Measurements from ENCODE around the gene SIRT2.

DNA sequence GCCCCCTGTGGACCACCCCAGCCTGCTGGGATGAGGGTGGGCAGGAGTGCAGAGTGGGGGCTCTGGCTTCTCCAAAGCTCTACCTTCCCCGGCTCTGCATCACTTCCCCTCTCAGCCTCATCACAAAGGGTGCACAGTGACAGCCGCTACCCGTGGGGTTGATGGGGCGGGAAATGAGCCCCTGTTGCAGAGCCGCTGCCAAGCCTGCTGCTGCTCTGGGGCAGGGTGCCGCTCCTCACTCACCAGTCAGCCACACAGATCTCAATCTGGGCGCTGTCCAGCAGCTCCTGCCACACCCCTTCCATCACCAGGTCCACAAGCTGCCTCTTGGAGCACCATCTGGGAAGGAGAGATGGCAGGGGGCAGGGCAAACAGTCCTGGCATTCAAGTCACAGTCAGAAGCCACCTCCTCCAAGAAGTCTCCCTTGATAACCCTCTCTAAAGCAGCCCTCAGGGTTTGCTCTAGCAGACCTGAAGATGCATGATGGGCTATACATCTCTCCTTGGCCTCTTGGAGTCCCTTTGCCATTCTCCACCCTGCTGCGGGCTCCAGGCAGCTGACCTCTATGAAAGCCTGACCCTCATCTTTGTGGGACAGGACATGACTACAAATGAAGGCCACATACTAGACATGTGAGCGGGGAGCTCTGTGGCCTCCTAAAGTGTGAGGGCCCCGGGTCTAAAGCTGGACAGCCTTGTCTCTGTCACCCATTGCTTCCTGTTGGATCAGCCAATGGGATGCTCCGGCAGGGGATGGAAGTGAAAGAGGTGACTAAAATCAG, 47.0 kb upstream of the SIRT2 start:
- TF ChIP-seq CTCF (conservative IDR thresholded peaks at IDR 0.05; ENCODE audit: low read length) (no peak), EZH2phosphoT487 (IDR thresholded peaks at IDR 0.05; ENCODE audit: borderline replicate concordance, low read depth, low read length) (no peak)
